ENCODE results near the gene C1orf141.

DNA sequence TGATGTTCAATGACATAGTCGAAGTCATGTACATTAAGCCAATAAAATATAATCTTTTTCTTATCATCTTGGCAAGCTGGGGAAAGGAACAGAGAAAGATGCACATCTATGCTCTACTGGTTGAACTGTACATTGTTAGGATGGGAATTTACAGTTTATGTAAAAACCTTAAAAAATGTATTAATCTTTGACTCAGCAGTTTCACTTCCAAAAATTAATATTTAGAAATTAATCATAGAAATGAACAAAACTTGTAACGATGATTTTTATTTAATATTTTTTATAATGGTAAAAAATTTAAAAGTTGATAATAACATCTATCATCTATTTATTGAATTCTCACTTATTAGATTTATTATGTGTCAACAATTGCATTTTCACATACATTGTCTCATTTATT lies 5.7 kb upstream of the C1orf141 start:
- no peak for TF ChIP-seq CTCF (IDR thresholded peaks at IDR 0.05)
- no peak for TF ChIP-seq POLR2A (IDR thresholded peaks at IDR 0.05)
